Measurements from ENCODE around the gene DDAH2. TPM values are rescaled to one million over a fixed set of nuclear protein-coding genes. Genes with fewer than 3 reads are reported as not detected.
A peak's percentile ranks its signal among the peaks of the same experiment; 100 is the strongest.

The DDAH2 gene
- polyA plus RNA-seq, 1 donor from 2014 or later = 386 TPM

GRCh38 chr6:31732029-31732428 is 2.9 kb upstream of the DDAH2 start:
- Histone ChIP-seq H3K9me2 (ENCODE audit: insufficient read depth, low read length) (no peaks in the 10 kb centered on the region), H3K79me2 (replicated peaks; ENCODE audit: insufficient read depth, low read length) (peaks cover 24% of the 10 kb centered on the region), H3K4me2 (ENCODE audit: low read length) (no peak overlapping the region), H3K9ac (ENCODE audit: low read length) (no peak overlapping the region), H3K9me3 (ENCODE audit: low read length) (no peaks in the 10 kb centered on the region), H3K27ac (ENCODE audit: low read length) (no peak overlapping the region), H4K20me1 (ENCODE audit: insufficient read depth) (no peaks in the 10 kb centered on the region), H3K4me3 (ENCODE audit: low read length) (no peak overlapping the region), H3F3A (ENCODE audit: insufficient read depth, low read length, poor library complexity, severe bottlenecking) (no peaks in the 10 kb centered on the region), H2AFZ (ENCODE audit: low read depth, low read length) (no peak overlapping the region), H3K27me3 (ENCODE audit: insufficient read depth, low read depth, low read length) (no peaks in the 10 kb centered on the region), H3K36me3 (ENCODE audit: insufficient read depth, low read length) (no peaks in the 10 kb centered on the region)
- TF ChIP-seq, protein P1, sequence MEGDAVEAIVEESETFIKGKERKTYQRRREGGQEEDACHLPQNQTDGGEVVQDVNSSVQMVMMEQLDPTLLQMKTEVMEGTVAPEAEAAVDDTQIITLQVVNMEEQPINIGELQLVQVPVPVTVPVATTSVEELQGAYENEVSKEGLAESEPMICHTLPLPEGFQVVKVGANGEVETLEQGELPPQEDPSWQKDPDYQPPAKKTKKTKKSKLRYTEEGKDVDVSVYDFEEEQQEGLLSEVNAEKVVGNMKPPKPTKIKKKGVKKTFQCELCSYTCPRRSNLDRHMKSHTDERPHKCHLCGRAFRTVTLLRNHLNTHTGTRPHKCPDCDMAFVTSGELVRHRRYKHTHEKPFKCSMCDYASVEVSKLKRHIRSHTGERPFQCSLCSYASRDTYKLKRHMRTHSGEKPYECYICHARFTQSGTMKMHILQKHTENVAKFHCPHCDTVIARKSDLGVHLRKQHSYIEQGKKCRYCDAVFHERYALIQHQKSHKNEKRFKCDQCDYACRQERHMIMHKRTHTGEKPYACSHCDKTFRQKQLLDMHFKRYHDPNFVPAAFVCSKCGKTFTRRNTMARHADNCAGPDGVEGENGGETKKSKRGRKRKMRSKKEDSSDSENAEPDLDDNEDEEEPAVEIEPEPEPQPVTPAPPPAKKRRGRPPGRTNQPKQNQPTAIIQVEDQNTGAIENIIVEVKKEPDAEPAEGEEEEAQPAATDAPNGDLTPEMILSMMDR (IDR thresholded peaks at IDR 0.05; ENCODE audit: poor library complexity, severe bottlenecking) = no peak
- no peak for TF ChIP-seq REST (IDR thresholded peaks at IDR 0.05; ENCODE audit: borderline replicate concordance)

DNA sequence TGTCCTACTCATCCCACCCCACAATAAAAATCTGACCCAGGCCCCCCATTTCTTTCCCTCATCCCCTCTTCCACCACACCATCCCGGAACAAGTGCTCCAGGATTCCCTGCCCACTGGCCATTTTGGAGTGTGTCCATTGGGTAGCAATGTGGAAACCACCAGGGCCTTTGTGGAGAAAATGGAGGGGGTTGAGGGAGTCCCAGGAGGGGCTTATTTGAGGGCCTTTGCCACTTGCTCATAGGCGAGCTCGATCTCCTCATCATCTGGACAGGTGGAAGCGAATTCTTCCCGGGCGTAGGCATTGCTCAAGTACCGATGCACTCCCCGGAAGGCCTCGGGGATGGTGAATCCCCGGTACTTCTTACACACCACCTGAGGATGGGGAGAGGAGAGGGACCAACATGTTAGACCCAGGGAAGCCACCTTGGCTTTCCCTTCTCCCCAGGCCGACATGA is 1.6 kb upstream of the DDAH2 start:
- H4K20me1 ChIP-seq (ENCODE audit: insufficient read depth) = no peaks in the 10 kb centered on the region

More for the DNA sequence above, 1.6 kb upstream of the DDAH2 start:
- peak overlapping the region; percentile 76 for H3K27ac ChIP-seq (ENCODE audit: low read length)
- no peaks in the 10 kb centered on the region for H3K27me3 ChIP-seq (ENCODE audit: insufficient read depth, low read depth, low read length)
- H3K36me3 ChIP-seq (ENCODE audit: insufficient read depth, low read length) = no peaks in the 10 kb centered on the region
- TF ChIP-seq MXI1 (conservative IDR thresholded peaks at IDR 0.05; ENCODE audit: poor library complexity, severe bottlenecking) (no peak), EP300 (conservative IDR thresholded peaks at IDR 0.05; ENCODE audit: poor library complexity, severe bottlenecking) (no peak), POLR2AphosphoS5 (IDR thresholded peaks at IDR 0.05) (no peak), EZH2 (IDR thresholded peaks at IDR 0.05; ENCODE audit: borderline replicate concordance, insufficient read depth, low read length, poor library complexity, severe bottlenecking) (no peak)
- TF ChIP-seq, protein P1 (IDR thresholded peaks at IDR 0.05; ENCODE audit: poor library complexity, severe bottlenecking) = no peak
- H3K9ac ChIP-seq (ENCODE audit: low read length) = peak overlapping the region; percentile 96
- peak overlapping the region; percentile 97 for H2AFZ ChIP-seq (ENCODE audit: low read depth, low read length)
- H3K4me3 ChIP-seq (ENCODE audit: low read length) = peak overlapping the region; percentile 92
- H3K79me2 ChIP-seq (replicated peaks; ENCODE audit: insufficient read depth, low read length) = peaks cover 24% of the 10 kb centered on the region
- no peaks in the 10 kb centered on the region for H3K9me3 ChIP-seq (ENCODE audit: low read length)
- no peaks in the 10 kb centered on the region for H3F3A ChIP-seq (ENCODE audit: insufficient read depth, low read length, poor library complexity, severe bottlenecking)
- peak overlapping the region; percentile 51 for H3K4me2 ChIP-seq (ENCODE audit: low read length)
- no peaks in the 10 kb centered on the region for H3K9me2 ChIP-seq (ENCODE audit: insufficient read depth, low read length)
